Activated CD8-positive, alpha-beta memory T cell treated with anti-CD3 and anti-CD28 coated beads for 4 hours (primary cell): Measurements from ENCODE around the gene ZNF716.
"Not testable (repeated sequence)": the region's sequence is repeated elsewhere in the genome, so short reads cannot be mapped to it uniquely, and the experiment has no call there.

Source experiments
- DNase-seq, 2 donors: peaks; one replicate each; pipeline ENCODE4 v3.0.0-alpha.2; 2020; ENCODE audit warnings: low read depth in 2 of 2

The ZNF716 gene

DNA sequence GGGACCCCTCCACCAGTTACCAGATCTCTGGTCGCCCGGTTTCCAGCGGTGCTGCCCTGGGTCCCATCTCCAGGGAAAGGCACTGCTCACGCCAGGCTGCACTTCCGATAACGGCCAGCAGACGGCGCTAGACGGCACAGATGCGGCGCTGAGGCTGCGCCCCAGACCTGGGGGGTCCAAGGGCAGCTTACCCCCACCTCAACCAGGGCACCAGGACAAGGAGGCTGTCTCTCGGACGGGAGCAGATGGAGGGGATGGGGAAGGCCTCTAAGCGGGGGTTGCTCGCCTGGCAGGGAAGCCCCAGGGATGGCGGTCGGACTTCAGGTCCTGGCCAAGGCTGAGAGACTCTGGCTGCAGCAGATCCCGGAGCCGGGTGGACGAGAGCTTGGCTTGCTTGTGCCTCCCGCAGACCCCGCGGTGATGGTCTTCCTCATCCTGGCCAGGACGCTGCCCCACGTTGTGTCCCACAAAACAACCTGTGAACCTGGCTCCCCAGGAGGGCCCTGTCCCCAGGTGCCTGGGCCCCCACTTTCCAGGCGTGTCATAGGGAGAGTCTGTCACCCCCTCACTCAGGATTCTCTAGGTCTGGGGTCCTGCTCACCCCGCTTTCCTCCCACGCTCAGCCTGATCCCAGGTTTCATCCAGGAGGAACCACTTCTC lies 23.9 kb upstream of the ZNF716 start:
- DNase-seq, result no peak

DNA sequence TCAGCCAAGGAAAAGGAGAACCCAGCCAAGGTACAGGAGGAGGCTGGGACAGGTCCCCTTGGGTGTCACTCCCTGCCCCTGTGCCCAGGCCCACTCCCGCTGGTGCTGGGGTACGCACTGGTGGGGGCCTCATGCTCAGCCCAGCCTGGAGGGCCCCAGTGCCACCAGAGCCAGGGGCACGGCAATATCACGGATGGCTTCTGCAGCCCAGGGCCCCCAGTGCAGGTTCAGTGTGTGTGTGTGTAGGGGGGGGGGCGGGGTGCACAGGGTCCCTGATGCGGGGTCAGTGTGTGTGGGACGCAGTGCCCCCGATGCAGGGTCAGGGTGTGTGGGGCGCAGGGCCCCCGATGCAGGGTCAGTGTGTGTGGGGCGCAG lies 23.4 kb upstream of the ZNF716 start:
- no peak for DNase-seq

DNA sequence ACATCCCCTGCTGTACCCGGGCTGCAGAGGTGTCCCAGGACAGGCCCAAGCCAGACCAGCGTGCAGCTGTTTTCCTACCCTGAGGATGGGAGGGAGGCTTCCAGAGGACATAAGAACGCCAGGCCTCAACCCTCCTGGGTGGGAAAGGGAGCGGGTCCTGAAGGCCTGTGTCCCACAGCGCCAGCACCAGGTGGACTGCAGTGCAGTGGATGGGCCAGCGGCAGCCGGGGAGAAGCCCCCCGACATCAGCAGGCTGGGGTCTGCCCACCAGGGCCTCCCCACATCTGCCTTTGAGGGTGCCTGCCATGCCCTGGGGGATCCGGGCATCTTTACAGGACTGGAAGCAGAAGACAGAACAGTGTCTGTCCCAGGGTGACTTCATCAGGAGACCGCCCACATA lies 22.8 kb upstream of the ZNF716 start:
- DNase-seq, result no peak

DNA sequence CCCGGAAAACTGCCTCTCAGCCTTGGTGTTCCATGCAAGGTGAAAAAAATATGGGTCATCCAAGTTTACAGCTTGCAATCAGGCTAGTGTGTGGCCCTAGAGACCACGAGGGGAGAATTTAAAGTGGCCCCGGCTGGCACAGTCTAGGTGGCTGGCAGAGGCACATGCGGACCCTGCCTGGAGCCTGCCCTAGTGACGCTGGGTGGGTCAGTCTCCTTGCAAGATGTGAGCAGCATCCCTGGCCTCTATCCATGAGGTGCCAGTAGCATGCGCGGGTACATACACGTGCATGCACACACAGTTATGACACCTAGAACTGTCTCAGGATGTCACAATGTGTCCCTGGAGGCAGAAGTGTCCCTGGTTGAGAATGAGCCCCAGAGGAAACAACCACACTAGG lies 22.4 kb upstream of the ZNF716 start:
- DNase-seq, result no peak

DNA sequence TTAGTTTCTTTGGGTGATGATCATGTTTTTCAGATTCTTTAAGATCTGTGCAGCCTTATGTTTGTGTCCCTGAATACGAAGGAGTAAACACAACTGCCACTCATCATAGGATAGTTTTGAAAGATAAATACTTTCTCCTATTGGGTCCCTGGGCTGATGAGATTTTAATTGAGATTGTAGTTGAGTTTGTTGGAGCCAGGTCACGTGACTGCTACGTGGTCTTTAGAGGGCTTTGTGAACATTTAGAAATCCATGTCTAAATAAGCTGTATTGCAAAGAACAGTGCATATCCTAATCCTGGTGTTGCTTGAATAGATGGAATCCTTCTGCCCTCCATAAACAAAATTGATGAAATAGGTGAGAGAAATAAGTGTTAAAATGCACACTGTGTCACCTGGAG lies 17.4 kb upstream of the ZNF716 start:
- DNase-seq, result no peak

DNA sequence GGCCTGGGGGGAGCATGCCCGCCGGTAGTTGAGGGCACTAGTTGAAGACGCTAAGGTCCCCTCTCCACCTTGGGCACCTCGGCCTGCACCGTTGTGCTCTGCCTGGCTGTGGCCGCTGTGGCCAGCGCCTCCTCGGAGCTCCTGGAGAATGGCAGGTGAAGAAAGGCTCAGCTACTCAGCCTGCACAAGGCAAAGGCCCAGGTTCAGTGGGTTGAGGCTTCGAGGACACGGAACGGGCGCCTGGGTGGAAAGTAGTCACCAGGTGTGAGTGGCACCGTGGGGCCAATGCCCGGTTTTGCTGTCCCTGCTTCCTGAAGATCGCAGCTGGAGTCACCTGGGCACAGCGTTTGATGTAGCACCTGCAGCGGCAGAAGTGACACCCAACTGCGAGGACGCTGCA lies 12.4 kb upstream of the ZNF716 start:
- no peak for DNase-seq

DNA sequence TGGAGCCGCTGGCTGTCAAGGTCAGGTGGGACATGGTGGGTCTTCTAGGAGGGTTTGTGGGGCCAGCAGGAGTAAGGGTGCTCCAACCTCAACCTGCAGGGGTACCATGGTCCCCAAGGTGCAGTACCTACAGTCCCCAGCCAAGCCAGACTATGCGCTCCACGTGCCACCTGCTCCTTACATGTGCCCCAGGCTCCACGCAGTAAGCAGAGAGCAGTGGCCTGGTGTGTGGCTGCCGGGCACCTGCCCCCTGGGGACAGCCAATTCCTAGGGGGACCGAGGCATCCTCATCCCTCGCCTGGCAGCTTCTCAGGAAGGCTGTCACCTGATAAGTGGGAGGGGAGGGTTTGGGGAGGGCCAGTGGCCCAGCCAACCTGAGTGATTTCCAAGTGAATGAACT lies 11.7 kb upstream of the ZNF716 start:
- no peak for DNase-seq

DNA sequence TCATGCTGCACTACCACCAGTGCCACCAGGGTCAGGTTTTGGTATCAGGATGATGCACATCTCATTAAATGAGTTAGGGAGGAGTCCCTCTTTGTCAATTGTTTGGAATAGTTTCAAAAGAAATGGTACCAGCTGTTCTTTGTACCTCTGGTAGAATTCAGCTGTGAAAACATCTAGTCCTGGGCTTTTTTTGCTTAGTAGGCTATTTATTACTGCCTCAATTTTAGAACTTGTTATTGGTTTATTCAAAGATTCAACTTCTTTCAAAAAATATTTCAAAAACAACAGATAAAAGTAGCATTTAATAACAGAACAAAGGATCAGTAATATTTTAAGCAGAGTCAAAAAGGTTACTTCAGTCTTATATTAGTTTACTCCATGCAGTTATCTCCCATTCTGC lies 6.4 kb upstream of the ZNF716 start:
- DNase-seq, result no peak

DNA sequence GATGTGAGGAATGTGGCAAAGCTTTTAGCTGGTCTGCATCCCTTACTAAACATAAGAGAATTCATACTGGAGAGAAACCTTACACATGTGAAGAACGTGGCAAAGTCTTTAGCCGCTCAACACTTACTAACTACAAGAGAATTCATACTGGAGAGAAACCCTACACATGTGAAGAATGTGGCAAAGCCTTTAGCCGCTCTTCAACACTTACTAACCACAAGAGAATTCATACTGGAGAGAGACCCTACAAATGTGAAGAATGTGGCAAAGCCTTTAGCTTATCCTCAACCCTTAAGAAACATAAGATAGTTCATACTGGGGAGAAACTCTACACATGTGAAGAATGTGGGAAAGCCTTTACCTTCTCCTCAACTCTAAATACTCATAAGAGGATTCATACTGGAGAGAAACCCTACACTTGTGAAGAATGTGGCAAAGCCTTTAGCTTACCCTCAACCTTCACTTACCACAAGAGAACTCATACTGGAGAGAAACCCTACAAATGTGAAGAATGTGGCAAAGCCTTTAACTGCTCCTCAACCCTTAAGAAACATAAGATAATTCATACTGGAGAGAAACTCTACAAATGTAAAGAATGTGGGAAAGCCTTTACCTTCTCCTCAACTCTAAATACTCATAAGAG lies 19.3 kb downstream of the ZNF716 start:
- DNase-seq, result not testable (repeated sequence)

DNA sequence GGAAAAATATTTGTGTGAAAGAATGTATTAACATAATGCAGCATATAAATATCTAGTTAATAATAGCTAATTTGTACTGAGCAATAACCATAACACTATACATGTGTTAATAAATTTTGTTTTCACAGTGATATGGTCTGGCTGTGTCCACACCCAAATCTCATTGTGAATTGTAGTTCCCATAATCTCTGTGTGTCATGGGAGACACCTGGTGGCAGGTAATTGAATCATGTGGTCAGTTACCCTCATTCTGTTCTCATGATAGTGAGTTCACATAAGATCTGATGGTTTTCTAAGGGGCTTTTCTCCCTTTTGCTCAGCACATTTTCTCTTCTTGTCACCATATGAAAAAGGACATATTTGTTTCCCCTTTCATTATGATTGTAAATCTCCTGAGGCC lies 30.3 kb downstream of the ZNF716 start:
- not testable (repeated sequence) for DNase-seq

DNA sequence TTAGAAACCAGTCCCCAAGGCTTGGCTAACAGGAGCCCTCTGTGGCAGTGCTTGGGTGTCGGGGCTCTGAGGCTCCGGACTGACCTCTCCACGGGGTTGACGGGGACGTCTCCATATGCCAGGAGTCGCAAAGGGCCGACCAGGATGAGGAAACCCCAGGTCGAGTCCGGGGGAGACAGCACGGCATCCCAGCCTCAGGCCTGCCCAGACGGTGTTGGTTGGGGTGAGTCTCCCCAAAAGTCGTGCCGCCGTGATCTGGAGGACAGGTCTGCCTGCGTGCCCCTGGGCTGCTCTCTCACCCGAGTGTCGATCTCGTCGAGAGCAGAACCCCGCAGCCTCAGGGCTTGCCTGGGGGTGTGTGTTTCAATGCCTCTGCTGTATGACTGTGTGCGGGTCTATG lies 35.0 kb downstream of the ZNF716 start:
- not testable (repeated sequence) for DNase-seq

DNA sequence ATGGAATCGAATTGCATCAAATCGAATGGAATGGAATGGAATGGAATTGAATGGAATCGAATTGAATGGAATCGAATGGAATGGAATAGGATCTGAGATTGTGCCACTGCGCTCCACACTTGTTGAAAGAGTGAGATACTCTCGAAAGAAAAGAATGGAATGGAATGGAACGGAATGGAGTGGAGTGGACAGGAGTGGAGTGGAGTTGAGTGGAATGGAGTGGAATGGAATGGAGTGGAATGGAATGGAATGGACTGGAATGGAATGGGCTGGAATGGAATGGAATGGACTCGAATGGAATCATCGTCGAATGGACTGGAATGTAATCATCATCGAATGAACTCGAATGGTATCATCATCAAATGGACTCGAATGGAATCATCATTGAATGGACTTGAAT lies 38.0 kb downstream of the ZNF716 start:
- DNase-seq, result no peak

DNA sequence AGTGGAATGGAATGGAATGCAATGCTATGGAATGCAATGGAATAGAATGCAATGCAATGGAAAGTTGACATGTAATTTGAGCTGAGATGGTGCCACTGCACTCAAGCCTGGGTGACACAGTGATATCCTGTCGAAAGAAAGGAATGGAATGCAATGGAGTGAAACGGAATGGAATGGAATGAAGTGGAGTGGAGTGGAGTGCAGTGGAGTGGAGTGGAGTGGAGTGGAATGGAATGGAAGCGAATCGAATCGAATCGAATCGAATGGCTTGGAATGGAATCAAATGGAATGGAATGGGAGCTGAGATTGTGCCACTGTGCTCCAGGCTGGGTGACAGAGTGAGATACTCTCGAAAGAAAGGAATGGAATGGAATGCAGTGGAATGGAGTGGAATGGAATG lies 45.1 kb downstream of the ZNF716 start:
- DNase-seq, result not testable (repeated sequence)

DNA sequence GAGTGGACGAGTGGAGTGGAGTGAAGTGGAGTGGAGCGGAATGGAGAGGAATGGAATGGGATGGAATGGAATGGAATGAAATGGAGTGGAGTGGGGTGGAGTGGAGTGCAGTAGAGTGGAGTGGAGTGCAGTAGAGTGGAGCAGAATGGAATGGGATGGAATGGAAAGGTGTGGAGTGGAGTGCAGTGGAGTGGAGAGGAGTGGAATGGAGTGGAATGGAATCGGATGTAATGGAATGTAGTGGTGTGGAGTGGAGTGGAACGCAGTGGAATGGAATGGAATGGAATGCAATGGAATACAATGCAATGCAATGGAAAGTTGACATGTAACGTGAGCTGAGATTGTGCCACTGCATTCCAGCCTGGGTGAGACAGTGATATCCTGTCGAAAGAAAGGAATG lies 46.4 kb downstream of the ZNF716 start:
- no peak for DNase-seq

DNA sequence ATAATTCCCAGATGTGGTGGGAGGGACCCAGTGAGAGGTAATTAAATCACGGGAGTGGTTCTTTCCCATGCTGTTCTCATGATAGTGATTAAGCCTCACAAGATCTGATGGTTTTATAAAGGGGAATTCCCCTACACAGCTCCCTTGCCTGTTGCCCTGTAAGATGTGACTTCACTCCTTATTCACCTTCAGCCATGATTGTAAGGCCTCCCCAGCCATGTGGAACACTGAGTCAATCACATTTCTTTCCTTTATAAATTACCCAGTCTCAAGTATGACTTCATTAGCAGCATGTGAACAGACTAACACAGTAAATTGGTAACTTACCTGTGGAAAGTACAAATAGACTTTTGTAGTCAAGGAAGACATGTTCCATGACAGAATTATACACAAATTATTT lies 55.2 kb downstream of the ZNF716 start:
- DNase-seq, result no peak
